Mucosa of descending colon (tissue), 3 donors: ENCODE measurements around the gene HS3ST1. TPM values are rescaled to one million over a fixed set of nuclear protein-coding genes. Genes with fewer than 3 reads are reported as not detected.

Experiments used
- ATAC-seq: fragments of 200-7000 bp; cut with Tn5 transposase; one replicate; pipeline ENCODE4 v1.9.1; 2020; ENCODE audit warnings: mild to moderate bottlenecking, moderate library complexity
- DNase-seq, 3 donors: peaks; one replicate each; pipeline ENCODE4 v3.0.0-alpha.2; 2020
- H3K36me3 ChIP-seq: fragments of 200-600 bp; one replicate; pipeline ENCODE4 v1.8.0; 2021; ENCODE audit warnings: low read depth, mild to moderate bottlenecking
- H3K4me1 ChIP-seq: fragments of 200-600 bp; one replicate; pipeline ENCODE4 v1.8.0; 2021; ENCODE audit warnings: low read depth, mild to moderate bottlenecking
- H3K4me3 ChIP-seq: fragments of 200-600 bp; one replicate; pipeline ENCODE4 v1.8.0; 2021; ENCODE audit warnings: mild to moderate bottlenecking
- H3K9me3 ChIP-seq: fragments of 200-600 bp; one replicate; pipeline ENCODE4 v1.8.0; 2021; ENCODE audit warnings: mild to moderate bottlenecking
- CTCF ChIP-seq: fragments of 200-600 bp; IDR thresholded peaks from one replicate; pipeline ENCODE4 v1.8.0; 2022; ENCODE audit warnings: antibody characterized with exemption, mild to moderate bottlenecking
- intact Hi-C, 2 donors: fragments of 100-400 bp; cut with DNase I in 1 of 2; cut with micrococcal nuclease in 1 of 2; formaldehyde crosslinking; loops; one replicate each; pipeline versions ENCODE4 v1.11.0 to v1.11.1; 2022; cut with DNase I, micrococcal nuclease
- total RNA-seq, 3 donors: library from RNA; stranded (reverse); fragmentation: NEBNext Ultra II Directional in 2 of 3; extraction: Animal tissue kit (Norgen Biotek cat#: 25700) in 2 of 3; gene quantifications; one replicate each; pipeline versions ENCODE4 v1.2.1 to v1.2.4, GENCODE V29; 2021 to 2023
- donor health status: DM: no; HTN: no; CAD: no; lungs with moderate emphysema.
- donor health status: DM: no; HTN: no; CAD: no.
- donor health status: DM: no; HTN: yes; CAD: no.

HS3ST1 gene
- total RNA-seq, 3 donors from 2014 or later, result 4.0 to 6.3 (median 5.5) TPM

- ATAC-seq, result no peak
- no peak for TF ChIP-seq CTCF
- DNase-seq, result no peak
- Histone ChIP-seq H3K4me1 (no peaks in the 10 kb centered on the region), H3K9me3 (no peaks in the 10 kb centered on the region), H3K36me3 (no peaks in the 10 kb centered on the region), H3K4me3 (no peak overlapping the region)
- intact Hi-C loops, result no loop called here
These were observed 12.5 kb downstream of the HS3ST1 start for GRCh38 chr4:11416071-11416766.

- ATAC-seq (no peak), DNase-seq (no peak)
- H3K4me3 ChIP-seq, result no peak overlapping the region
- H3K36me3 ChIP-seq, result no peaks in the 10 kb centered on the region
- no peaks in the 10 kb centered on the region for H3K4me1 ChIP-seq
- no peaks in the 10 kb centered on the region for H3K9me3 ChIP-seq
- intact Hi-C loops, result no loop called here
- TF ChIP-seq CTCF, result no peak
These were observed 13.2 kb downstream of the HS3ST1 start for GRCh38 chr4:11415409-11416070.

- intact Hi-C loops, result no loop called here
- ATAC-seq (no peak), DNase-seq (no peak)
- Histone ChIP-seq H3K4me3 (no peak overlapping the region), H3K9me3 (no peaks in the 10 kb centered on the region), H3K4me1 (no peaks in the 10 kb centered on the region), H3K36me3 (no peaks in the 10 kb centered on the region)
- no peak for TF ChIP-seq CTCF
These were observed 16.5 kb downstream of the HS3ST1 start for GRCh38 chr4:11412211-11412610.

- intact Hi-C loops, result no loop called here
- ATAC-seq (no peak), DNase-seq (no peak)
- no peak for TF ChIP-seq CTCF
- H3K36me3 ChIP-seq, result no peaks in the 10 kb centered on the region
- H3K9me3 ChIP-seq, result no peaks in the 10 kb centered on the region
- no peaks in the 10 kb centered on the region for H3K4me1 ChIP-seq
- H3K4me3 ChIP-seq, result no peak overlapping the region
These were observed 19.1 kb downstream of the HS3ST1 start for GRCh38 chr4:11409632-11410031.

- no peak for TF ChIP-seq CTCF
- H3K4me3 ChIP-seq, result no peak overlapping the region
- ATAC-seq, result no peak
These were observed 20.3 kb downstream of the HS3ST1 start for GRCh38 chr4:11408233-11408967.

More at GRCh38 chr4:11408233-11408967, 20.3 kb downstream of the HS3ST1 start:
- H3K36me3 ChIP-seq, result no peaks in the 10 kb centered on the region
- H3K4me1 ChIP-seq, result no peaks in the 10 kb centered on the region
- DNase-seq, result no peak
- H3K9me3 ChIP-seq, result no peaks in the 10 kb centered on the region
- intact Hi-C loops, result no loop called here
